K562 (cell line): ENCODE measurements around the gene VIM. TPM values are rescaled to one million over a fixed set of nuclear protein-coding genes. Genes with fewer than 3 reads are reported as not detected.

ENCODE experiments used
- C11orf30 ChIP-seq: fragments of 450-650 bp; IDR thresholded peaks from 2 replicates; pipeline ENCODE4 v1.6.1; 2016; ENCODE audit warnings: low read depth, mild to moderate bottlenecking
- ELF1 ChIP-seq: fragments of 200-800 bp; sonication (Bioruptor generic); IDR thresholded peaks from 2 replicates; pipeline ENCODE4 v1.6.1; 2016; ENCODE audit warnings: missing genetic modification characterization, missing compliant biosample characterization
- EP300 ChIP-seq: IDR thresholded peaks from 2 replicates; pipeline ENCODE4 v1.6.1; 2012; ENCODE audit warnings: low read length, improper control_type of control experiment
- HDAC2 ChIP-seq: fragments of 450-650 bp; IDR thresholded peaks from 2 replicates; pipeline ENCODE4 v1.6.1; 2016; ENCODE audit warnings: mild to moderate bottlenecking
- HDAC3 ChIP-seq: fragments of 450-650 bp; IDR thresholded peaks from 2 replicates; pipeline ENCODE4 v1.6.1; 2018; ENCODE audit warnings: borderline replicate concordance, mild to moderate bottlenecking, moderate library complexity; ENCODE audit not compliant: partially characterized antibody
- HNRNPLL ChIP-seq: fragments of 200-400 bp; formaldehyde crosslinking; IDR thresholded peaks from 2 replicates; pipeline ENCODE4 v1.6.1; 2017; ENCODE audit warnings: low read length, low read depth, mild to moderate bottlenecking; ENCODE audit not compliant: poor library complexity, severe bottlenecking
- JUN ChIP-seq, 2 experiments: sonication (generic) in 1 of 2; formaldehyde crosslinking in 1 of 2; IDR thresholded peaks; 2 replicates each; pipeline versions ENCODE4 v1.6.1 to v1.8.0; 2012 to 2022; ENCODE audit warnings: borderline replicate concordance in 2 of 2, mild to moderate bottlenecking in 2 of 2, improper control_type of control experiment in 1 of 2, low read depth in 1 of 2, low read length in 1 of 2, missing genetic modification reagents in 1 of 2
- KDM5B ChIP-seq: fragments of 200-600 bp; sonication (generic); IDR thresholded peaks from 2 replicates; pipeline ENCODE4 v1.6.1; 2012; ENCODE audit warnings: low read depth, mild to moderate bottlenecking, moderate library complexity, low read length, control low read depth, inconsistent platforms; ENCODE audit not compliant: insufficient replicate concordance
- MEIS2 ChIP-seq: fragments of 450-650 bp; IDR thresholded peaks from 2 replicates; pipeline ENCODE4 v1.6.1; 2014; ENCODE audit warnings: mild to moderate bottlenecking; ENCODE audit not compliant: partially characterized antibody
- POLR2A ChIP-seq: fragments of 450-650 bp; conservative IDR thresholded peaks from 2 replicates; pipeline ENCODE4 v1.6.1; 2016
- POLR2H ChIP-seq: IDR thresholded peaks from 2 replicates; pipeline ENCODE4 v1.6.1; 2016; ENCODE audit warnings: missing genetic modification characterization, low read depth, mild to moderate bottlenecking, control low read depth, missing compliant biosample characterization, moderate library complexity
- PURB ChIP-seq: sonication (generic); formaldehyde crosslinking; IDR thresholded peaks from 2 replicates; pipeline ENCODE4 v1.9.0; 2021; ENCODE audit warnings: low read depth, mild to moderate bottlenecking, missing genetic modification reagents
- RCOR1 ChIP-seq, 2 experiments: IDR thresholded peaks; 2 replicates each; pipeline ENCODE4 v1.6.1; 2012; ENCODE audit warnings: low read depth in 2 of 2, low read length in 2 of 2, borderline replicate concordance in 1 of 2, improper control_type of control experiment in 1 of 2
- TCF7 ChIP-seq: sonication (generic); IDR thresholded peaks from 2 replicates; pipeline ENCODE4 v1.6.1; 2016; ENCODE audit warnings: antibody characterized with exemption, borderline replicate concordance
- TSC22D4 ChIP-seq: fragments of 450-650 bp; IDR thresholded peaks from 2 replicates; pipeline ENCODE4 v1.6.1; 2016; ENCODE audit warnings: missing genetic modification characterization, missing biosample characterization, control low read depth
- ZNF696 ChIP-seq: fragments of 250-450 bp; sonication (Bioruptor Pico); conservative IDR thresholded peaks from 2 replicates; pipeline ENCODE4 v1.4.0; 2020; ENCODE audit warnings: mild to moderate bottlenecking, moderate library complexity
- polyA plus RNA-seq, 8 experiments: library from polyadenylated mRNA; depleted of rRNA in 4 of 8; stranded (reverse) in 5 of 8; unstranded in 3 of 8; fragments of >200 nt; fragmentation: Nextera tagmentation in 2 of 8; fragmentation: Illumina TruSeq in 1 of 8; extraction: Ambion mirVana in 2 of 8; extraction: Trizol in 1 of 8; gene quantifications; 2 replicates each; pipeline versions ENCODE4 v1.2.1 to v1.2.3, GENCODE V29; 2011 to 2014; ENCODE audit warnings: inconsistent platforms in 1 of 8, missing spikeins in 1 of 8
- total RNA-seq, 7 experiments: library from RNA; depleted of rRNA in 6 of 7; stranded (reverse); fragments of >200 nt in 6 of 7; fragmentation: Illumina TruSeq in 2 of 7; extraction: Trizol in 2 of 7; gene quantifications; 2 replicates each; pipeline versions ENCODE4 v1.2.1 to v1.2.3, GENCODE V29; 2011 to 2021; ENCODE audit warnings: low replicate concordance in 1 of 7
- TF ChIP-seq, protein P1 (sequence below), 2 experiments: IDR thresholded peaks; 2 replicates each; pipeline ENCODE4 v1.6.1; 2011; ENCODE audit warnings: borderline replicate concordance in 1 of 2, control low read depth in 1 of 2, low read depth in 1 of 2, low read length in 1 of 2, mild to moderate bottlenecking in 1 of 2, mixed read lengths in 1 of 2, moderate library complexity in 1 of 2; ENCODE audit not compliant: insufficient read depth in 1 of 2, insufficient read length in 1 of 2, poor library complexity in 1 of 2, severe bottlenecking in 1 of 2; ENCODE audit errors: extremely low read depth in 1 of 2
- TF ChIP-seq, protein P2 (sequence below), 2 experiments: fragments of 200-800 bp in 1 of 2; sonication (Bioruptor generic) in 1 of 2; sonication (generic) in 1 of 2; formaldehyde crosslinking in 1 of 2; IDR thresholded peaks in 1 of 2; conservative IDR thresholded peaks in 1 of 2; 2 replicates each; pipeline versions ENCODE4 v1.5.0 to v1.6.1; 2016 to 2020; ENCODE audit warnings: missing compliant biosample characterization in 1 of 2, missing genetic modification characterization in 1 of 2, missing genetic modification reagents in 1 of 2
- TF ChIP-seq, protein P3 (sequence below): sonication (generic); formaldehyde crosslinking; IDR thresholded peaks from 2 replicates; pipeline ENCODE4 v1.9.0; 2022; ENCODE audit warnings: mild to moderate bottlenecking, missing genetic modification reagents
- TF ChIP-seq, protein P4 (sequence below), 2 experiments: fragments of 450-650 bp; IDR thresholded peaks; 2 replicates each; pipeline ENCODE4 v1.6.1; 2016

Gene VIM
- total and polyA plus RNA-seq, 9 of the 15 experiments (the other 6 are each of a cell fraction or from before 2014, with no cell fraction given): 86.0 to 621 (median 383) TPM

DNA sequence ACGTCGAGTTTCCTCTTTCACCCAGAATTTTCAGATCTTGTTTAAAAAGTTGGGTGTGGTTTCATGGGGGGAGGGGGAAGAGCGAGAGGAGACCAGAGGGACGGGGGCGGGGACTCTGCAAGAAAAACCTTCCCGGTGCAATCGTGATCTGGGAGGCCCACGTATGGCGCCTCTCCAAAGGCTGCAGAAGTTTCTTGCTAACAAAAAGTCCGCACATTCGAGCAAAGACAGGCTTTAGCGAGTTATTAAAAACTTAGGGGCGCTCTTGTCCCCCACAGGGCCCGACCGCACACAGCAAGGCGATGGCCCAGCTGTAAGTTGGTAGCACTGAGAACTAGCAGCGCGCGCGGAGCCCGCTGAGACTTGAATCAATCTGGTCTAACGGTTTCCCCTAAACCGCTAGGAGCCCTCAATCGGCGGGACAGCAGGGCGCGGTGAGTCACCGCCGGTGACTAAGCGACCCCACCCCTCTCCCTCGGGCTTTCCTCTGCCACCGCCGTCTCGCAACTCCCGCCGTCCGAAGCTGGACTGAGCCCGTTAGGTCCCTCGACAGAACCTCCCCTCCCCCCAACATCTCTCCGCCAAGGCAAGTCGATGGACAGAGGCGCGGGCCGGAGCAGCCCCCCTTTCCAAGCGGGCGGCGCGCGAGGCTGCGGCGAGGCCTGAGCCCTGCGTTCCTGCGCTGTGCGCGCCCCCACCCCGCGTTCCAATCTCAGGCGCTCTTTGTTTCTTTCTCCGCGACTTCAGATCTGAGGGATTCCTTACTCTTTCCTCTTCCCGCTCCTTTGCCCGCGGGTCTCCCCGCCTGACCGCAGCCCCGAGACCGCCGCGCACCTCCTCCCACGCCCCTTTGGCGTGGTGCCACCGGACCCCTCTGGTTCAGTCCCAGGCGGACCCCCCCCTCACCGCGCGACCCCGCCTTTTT lies at the start of gene VIM (continued):
- TF ChIP-seq, protein P1, sequence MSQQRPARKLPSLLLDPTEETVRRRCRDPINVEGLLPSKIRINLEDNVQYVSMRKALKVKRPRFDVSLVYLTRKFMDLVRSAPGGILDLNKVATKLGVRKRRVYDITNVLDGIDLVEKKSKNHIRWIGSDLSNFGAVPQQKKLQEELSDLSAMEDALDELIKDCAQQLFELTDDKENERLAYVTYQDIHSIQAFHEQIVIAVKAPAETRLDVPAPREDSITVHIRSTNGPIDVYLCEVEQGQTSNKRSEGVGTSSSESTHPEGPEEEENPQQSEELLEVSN (IDR thresholded peaks at IDR 0.05; ENCODE audit: borderline replicate concordance in 1 of 2, extremely low read depth in 1 of 2, insufficient read depth in 1 of 2, insufficient read length in 1 of 2, low read depth in 1 of 2, low read length in 1 of 2, poor library complexity in 1 of 2, severe bottlenecking in 1 of 2): peak; percentile 47 to 83
- TF ChIP-seq ELF1 (no peak), C11orf30 (peak; percentile 28; the same call in 1 of the 2 replicates), PURB (CRISPR knock-in tag) (no peak), TSC22D4 (tag) (no peak), JUN (IDR thresholded peaks at IDR 0.05; ENCODE audit: borderline replicate concordance, low read depth, low read length) (peak; percentile 100), JUN (CRISPR knock-in tag; IDR thresholded peaks at IDR 0.05; ENCODE audit: borderline replicate concordance) (peak; percentile 64; the same call in 1 of the 2 replicates), KDM5B (peak; percentile 67), HNRNPLL (peak; percentile 75), POLR2H (peak; percentile 76), ZNF696 (CRISPR knock-in tag) (no peak), MEIS2 (peak; percentile 68), RCOR1 (IDR thresholded peaks at IDR 0.05; ENCODE audit: borderline replicate concordance in 1 of 2, low read depth in 2 of 2, low read length in 2 of 2) (peak; percentile 85 to 97; a peak in 3 of 4 replicates), EP300 (peak; percentile 81), HDAC2 (peak; percentile 92), TCF7 (no peak), POLR2A (peak; percentile 66), HDAC3 (peak; percentile 29)
- TF ChIP-seq, protein P2, sequence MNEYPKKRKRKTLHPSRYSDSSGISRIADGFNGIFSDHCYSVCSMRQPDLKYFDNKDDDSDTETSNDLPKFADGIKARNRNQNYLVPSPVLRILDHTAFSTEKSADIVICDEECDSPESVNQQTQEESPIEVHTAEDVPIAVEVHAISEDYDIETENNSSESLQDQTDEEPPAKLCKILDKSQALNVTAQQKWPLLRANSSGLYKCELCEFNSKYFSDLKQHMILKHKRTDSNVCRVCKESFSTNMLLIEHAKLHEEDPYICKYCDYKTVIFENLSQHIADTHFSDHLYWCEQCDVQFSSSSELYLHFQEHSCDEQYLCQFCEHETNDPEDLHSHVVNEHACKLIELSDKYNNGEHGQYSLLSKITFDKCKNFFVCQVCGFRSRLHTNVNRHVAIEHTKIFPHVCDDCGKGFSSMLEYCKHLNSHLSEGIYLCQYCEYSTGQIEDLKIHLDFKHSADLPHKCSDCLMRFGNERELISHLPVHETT (CRISPR knock-in tag; conservative IDR thresholded peaks at IDR 0.05 in 1 of 2, IDR thresholded peaks at IDR 0.05 in 1 of 2): peak in 1 of 2 experiments; percentile 83; a peak in 2 of 4 replicates
- TF ChIP-seq, protein P3, sequence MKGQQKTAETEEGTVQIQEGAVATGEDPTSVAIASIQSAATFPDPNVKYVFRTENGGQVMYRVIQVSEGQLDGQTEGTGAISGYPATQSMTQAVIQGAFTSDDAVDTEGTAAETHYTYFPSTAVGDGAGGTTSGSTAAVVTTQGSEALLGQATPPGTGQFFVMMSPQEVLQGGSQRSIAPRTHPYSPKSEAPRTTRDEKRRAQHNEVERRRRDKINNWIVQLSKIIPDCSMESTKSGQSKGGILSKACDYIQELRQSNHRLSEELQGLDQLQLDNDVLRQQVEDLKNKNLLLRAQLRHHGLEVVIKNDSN (CRISPR knock-in tag): no peak
- TF ChIP-seq, protein P4, sequence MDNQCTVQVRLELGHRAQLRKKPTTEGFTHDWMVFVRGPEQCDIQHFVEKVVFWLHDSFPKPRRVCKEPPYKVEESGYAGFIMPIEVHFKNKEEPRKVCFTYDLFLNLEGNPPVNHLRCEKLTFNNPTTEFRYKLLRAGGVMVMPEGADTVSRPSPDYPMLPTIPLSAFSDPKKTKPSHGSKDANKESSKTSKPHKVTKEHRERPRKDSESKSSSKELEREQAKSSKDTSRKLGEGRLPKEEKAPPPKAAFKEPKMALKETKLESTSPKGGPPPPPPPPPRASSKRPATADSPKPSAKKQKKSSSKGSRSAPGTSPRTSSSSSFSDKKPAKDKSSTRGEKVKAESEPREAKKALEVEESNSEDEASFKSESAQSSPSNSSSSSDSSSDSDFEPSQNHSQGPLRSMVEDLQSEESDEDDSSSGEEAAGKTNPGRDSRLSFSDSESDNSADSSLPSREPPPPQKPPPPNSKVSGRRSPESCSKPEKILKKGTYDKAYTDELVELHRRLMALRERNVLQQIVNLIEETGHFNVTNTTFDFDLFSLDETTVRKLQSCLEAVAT (IDR thresholded peaks at IDR 0.05): peak in 1 of 2 experiments; percentile 77; a peak in 2 of 4 replicates
